HG03571 (cell line): ENCODE measurements around the gene COPS9.

ENCODE experiments used
- ATAC-seq: cut with Tn5 transposase; IDR thresholded peaks from one replicate; pipeline ENCODE4 v1.9.1; 2021; ENCODE audit not compliant: unreplicated experiment

The COPS9 gene

DNA sequence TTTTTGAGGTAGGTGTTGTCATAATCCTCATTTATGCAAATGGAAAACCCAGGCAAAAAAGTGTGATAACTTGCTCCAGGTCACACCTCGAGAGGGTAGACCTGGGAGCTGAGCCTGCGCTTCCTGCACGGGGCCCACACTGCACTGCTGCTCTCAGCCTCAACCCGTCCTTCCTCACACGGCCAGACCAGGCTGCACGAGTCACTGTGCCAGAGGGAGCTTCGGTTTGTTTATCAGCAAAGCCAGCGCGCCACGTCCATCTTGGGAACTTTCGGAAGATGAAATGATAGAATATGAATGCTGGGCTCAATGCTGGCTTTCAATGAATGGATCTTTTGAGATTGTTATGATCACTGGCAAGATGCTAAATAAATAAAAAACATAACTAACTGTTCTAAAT, 14.4 kb downstream of the COPS9 start:
- ATAC-seq: no peak

DNA sequence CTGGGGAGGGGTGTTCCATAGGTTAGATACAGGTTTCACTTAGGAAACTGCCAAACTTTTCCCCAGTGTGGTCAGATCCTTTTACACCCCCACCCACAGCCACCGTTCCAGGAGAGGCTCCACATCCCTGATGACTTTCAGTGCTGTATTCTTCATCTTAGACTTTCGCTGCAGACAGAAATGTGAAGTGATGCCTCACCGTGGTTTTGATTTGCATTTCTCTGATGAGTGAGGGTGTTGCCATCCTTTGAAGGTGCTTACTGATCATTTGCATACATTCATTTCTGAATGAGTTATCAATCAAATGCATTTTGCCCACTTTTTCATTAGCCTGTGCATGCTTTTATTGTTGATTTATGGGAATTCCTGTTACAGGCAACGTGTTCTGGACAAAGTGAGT, 14.9 kb downstream of the COPS9 start:
- no peak for ATAC-seq

DNA sequence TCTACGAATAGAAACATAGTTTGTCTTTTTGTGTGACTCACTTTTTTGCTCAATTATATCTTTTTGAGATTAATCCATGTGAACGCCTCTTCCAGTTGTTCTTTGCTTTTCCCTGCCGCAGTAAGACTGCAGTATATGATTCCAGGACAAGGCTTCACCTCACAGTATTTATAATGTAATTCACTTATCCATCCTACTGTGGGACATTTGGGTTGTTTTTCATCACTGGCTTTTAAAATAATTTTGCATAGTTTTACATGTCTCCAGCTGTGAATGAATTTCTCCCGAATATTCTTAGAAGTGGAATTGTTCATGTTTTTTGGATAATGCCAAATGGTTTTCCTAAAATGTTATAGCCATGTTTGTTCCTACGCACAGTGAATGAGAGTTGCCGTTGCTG, 21.9 kb downstream of the COPS9 start:
- no peak for ATAC-seq

DNA sequence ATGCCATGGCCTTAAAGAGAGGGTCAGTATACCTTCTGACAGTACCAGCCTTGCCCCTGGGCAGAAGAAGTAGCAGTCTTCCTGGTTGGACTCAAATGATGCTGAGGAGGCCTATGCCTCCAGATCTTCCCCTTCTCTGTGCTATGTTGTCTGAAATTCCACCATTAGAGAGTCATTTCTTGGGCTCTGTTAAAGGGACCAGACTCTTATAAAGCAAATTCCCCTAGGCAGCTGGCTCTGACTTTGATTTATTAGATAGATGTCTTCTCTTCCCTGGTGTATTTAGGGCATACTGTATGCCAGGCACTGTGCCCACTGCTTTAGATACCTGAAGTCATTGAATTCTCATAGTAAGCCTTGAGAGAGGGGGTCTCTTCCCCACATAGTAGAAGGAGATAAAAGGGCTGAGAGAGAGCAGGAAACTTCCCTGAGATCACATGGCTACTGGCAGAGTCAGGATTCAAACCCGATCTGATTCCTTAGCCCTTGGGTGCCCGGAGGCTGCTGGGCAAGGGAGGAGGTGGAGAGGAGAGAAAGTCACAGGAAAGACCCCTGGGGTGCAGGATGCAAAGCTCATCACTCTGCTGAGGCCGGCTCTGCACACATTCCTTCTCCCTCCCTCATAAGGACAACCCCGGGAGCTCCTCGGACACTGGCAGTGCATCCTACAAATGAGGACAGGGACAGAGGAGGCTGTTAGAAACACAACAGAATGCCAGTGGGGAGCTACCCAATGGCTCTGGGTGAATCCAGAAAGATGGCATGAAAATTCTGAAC, 23.0 kb downstream of the COPS9 start:
- ATAC-seq: no peak

DNA sequence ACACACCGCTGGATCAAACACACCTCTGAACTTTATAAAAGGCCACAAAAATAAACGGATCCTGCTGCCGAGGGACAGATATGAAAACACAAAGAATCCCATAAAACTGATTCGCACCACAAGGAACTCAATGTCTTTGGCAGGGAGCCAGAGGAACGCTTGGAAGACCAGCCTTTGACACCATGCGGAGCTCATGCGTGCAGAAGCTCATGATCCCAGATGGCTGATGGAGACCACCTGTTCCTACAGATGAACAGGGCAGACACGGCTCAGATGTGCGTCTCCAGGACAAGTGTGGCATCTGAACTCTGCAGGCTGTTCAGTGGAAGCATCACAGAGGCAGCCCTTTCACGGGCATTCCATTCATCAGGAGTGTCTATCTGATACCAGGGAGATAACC, 24.9 kb downstream of the COPS9 start:
- ATAC-seq: no peak

DNA sequence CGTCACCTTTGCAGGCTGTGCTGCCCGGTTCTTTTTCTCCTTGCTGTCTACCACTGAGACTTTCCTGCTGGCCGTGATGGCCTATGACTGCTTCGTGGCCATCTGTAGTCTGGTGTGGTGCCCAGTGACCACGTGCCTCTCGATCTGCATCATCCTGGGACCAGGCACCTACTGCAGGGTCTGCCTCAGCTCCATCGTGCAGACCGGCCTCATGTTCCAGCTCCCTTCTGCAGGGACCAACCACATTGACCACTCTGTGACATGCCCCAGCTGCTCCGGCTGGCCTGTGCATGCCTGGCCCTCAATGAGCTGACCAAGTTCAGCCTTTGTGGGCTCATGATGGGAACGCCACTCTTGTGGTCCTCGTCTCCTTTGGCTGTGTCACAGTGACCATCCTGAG, 26.7 kb downstream of the COPS9 start:
- ATAC-seq: no peak

DNA sequence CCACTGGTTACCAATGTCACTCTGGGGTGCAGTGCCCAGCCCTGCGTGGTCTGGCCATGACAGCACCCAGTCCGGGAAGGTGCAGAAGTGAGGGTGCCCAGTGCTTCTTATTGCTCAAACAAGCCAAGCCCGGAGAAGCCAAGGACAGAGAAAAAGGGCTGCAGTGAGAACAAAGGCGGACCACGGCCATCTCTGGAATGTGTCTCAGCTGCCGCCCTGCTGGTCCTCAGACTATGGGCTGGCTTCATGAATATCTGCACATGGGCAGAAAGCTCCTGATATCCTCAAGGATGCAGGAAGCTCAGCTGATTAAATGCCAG, 28.7 kb downstream of the COPS9 start:
- no peak for ATAC-seq

DNA sequence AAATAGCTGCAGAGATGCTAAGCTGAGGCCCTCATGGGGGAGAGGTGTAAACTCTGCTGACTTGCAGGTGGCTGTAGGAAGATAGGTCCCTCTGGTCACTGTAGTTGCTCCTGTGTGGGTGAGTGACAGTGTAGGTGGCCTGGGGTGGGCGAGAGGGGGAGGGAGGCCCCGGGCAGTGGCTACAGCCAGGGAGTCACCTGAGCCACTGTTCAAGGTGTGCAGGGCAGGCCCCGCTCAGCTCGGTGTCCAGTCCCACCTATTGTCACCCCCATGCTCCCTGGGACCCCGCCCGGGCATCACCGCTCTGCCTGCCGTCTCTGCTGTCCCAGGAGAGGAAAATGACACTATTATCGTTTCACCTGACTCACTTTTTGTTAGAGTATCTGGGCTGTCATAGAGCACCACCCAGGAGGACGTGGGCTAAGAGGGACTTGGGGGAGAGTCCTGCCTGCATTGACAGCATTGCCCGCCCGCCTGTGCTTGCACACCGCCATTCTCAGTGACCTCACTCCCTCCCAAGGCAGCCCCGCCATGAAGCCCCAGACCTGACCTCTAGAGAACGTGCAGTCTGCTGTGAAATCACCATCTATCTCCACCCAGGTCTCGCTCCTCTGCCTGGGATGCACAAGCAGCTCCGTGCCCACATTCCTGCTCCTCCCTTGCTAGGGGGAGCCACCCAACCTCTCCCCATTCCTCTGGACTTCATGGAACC, 29.2 kb downstream of the COPS9 start:
- no peak for ATAC-seq

DNA sequence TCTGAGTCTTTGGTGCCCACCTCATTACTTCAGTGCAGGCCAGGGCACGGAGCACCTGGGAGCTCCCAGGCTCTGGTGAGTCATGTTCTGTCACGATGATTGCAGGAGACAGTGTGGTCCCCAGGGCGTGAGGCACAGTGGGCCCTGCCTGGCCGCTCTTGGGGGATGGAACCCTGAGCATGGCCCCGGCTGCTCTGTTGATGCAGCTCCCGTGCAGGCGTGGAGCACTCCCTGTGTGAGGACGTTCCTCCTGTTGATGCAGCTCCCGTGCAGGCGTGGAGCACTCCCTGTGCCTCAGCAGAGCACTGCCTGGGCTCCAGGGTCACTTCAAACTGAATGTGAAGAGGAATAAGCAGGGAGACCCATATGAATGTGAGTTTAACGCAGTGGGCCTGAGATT, 30.1 kb downstream of the COPS9 start:
- ATAC-seq: no peak

DNA sequence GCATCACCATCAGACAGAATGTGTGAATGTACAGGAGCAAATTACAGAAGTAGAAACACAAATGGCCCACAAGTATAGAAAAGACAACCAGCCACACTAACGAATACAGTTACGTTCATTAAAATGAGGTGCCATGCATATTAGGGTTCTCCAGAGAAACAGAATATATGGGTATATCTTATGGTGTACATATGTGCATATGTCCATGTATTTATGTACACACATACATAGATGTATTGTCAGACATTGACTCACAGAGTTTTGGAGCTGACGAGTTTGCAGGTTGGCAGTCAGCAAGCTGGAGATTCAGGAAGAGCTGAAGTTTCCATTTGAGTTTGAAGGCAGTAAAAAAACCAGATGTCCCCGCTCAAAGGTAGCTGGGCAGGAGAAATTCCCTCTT, 33.0 kb downstream of the COPS9 start:
- no peak for ATAC-seq

DNA sequence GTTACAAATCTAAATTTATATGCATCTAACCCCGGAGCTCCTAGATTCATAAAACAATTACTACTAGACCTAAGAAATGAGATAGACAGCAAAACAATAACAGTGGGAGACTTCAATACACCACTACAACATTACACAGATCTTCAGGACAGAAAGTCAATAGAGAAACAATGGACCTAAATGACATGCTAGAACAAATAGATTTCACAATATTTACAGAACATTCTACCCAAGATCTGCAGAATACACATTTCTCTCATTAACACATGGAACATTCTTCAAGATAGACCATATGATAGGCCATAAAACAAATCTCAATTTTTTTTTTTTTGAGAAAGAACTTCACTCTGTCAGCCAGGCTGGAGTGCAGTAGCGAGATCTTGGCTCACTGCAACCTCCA, 37.8 kb downstream of the COPS9 start:
- ATAC-seq: no peak

DNA sequence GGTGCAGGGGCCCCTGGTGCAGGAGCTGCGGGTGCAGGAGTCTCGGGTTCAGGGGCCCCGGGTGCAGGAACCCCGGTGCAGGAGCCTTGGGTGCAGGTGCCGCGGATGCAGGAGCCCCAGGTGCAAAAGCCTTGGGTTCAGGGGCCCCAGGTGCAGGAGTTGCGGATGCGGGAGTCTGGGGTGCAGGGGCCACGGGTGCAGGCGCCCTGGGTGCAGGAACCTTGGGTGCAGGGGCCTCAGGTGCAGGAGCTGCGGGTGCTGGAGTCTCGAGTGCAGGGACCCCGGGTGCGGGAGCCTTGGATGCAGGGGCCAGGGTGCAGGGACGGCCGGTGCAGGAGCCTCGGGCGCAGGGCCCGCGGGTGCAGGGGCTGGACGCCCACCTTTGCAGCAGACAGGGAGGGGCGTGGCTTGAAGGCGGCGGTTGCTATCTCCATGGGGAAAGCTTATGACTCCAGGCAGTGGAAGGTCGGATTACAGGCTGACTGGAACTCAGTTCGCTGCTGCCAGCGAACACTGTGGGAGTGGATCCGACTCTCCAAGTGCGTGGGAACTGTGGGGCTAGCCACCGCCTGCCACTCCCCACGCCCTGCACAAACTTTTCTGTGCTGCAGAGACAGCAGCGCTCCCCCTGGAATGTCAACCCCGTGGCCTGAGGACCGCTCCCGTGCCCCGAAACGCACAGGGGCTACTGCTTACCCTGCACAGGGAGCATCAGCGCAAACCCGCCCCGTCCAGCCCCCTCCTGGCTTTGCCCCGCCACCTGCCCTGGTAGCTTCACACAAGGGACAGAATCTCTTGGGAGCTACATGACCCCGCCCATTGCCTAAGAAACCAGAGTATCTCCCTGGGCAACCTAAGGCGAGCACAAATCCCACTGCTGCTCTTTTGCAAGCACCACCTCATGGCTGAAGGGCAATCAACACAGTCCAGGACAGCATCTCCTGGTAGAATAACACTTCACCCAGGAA, 40.3 kb downstream of the COPS9 start:
- no peak for ATAC-seq

DNA sequence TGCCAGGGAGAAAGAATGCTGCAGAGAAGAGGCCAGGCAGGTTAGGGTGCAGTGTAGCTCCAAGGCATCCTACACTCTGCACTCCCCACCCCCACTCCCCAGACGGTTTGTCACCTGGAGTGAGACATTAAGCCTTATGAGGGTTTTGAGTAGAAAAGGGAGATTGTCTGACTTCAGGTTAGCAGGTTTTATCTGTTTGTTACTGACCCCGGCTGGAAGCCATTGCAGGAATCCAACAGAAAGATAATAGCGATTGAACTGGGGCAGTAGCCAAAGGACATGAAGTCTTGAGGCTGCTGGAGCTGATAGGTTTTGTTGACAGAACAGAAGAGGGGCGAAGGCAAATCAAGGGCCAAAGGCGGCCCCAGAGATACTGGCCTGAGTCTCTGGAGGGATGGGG, 46.8 kb downstream of the COPS9 start:
- ATAC-seq: no peak

DNA sequence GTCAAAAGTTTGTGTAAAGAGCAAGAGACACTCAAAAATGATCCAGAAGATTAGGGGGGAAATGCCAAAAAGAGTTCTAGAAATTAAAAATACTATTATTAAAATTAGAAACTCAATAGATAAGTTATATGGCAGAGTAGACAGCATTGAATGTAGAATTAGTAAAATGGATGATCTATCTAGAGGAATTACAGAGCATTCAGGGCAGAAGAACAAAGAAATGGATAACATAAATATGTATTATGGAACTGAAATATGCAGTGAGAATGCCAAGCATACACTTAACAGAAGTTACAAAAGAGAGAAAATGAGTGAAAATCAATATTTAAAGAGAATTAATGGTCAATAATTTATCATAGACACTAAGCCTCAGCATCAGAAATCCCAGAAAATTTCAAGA, 49.5 kb downstream of the COPS9 start:
- ATAC-seq: no peak
